Endometrial microvascular endothelial cells (primary cell): Measurements from ENCODE around the gene GABRP. TPM values are rescaled to one million over a fixed set of nuclear protein-coding genes. Genes with fewer than 3 reads are reported as not detected.

Source experiments
- in situ Hi-C: cut with HindIII; loops from 2 replicates; pipeline ENCODE4 v1.10.0; 2017; ENCODE audit warnings: low sequenced_read_pairs, low pct_unique_long_range_greater_than_20kb; ENCODE audit errors: inconsistent ontology term
- total RNA-seq: library from RNA; depleted of rRNA; stranded (reverse); fragments of >200 nt; gene quantifications from one replicate; pipeline ENCODE4 v1.2.3, GENCODE V29; 2015; ENCODE audit errors: inconsistent ontology term

The GABRP gene, protein sequence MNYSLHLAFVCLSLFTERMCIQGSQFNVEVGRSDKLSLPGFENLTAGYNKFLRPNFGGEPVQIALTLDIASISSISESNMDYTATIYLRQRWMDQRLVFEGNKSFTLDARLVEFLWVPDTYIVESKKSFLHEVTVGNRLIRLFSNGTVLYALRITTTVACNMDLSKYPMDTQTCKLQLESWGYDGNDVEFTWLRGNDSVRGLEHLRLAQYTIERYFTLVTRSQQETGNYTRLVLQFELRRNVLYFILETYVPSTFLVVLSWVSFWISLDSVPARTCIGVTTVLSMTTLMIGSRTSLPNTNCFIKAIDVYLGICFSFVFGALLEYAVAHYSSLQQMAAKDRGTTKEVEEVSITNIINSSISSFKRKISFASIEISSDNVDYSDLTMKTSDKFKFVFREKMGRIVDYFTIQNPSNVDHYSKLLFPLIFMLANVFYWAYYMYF
- not detected for total RNA-seq

DNA sequence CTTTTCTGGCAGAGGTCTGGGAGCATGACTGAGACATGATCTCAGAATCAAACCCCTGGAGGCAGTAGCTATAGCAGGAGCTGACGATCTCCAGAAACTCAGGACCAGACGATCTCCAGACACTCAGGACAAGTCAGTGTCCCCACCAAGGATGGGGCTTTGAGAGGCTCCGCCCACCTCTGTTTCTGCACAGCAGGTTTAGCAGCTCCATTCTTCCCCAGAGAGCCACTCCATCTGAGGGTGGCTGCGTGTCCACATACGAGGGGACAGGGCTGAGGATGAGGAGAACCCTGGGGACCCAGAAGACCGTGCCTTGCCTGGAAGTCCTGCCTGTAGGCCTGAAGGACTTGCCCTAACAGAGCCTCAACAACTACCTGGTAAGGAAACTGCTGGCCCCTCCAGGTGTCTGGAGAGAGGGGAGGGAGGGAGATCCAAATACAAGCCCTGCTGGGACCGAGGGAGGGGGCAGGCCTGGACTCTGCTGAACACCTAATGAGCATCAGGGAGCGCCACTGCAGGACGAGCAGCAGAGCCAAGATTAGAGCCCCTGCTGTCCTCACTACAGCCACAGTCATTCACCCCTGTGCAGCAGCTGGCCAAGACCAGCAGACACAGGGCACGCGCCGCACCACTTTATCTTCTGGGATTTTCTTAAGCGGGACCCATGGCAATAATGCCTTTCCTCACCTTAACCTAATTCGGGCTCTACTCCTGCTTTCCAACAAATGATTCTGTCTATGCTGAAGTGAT lies at the start of gene GABRP:
Gene GABRP (plus strand): TSS at position 228 of the 750 bp plus-strand sequence. CDS start 4,891 bp downstream, outside the sequence.
- in situ Hi-C loops = no loop called here

DNA sequence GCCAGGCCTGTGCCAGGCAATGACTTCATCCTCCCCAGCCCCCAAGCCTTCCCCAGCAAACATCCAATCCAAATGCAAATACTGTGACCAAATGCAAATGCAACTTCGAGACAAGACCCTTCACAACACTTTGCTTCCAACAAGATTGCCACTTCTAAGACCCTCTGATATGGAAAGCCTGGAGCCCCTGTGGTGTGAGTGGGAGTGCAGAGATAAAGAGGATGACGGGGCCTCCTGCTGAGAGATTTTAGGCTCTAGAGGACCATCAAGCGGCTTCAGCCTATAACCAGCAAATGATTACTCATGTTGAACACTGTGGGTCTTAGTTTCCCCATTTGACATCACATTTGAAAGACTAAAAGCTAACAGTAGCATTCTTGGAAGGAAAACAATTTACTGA lies 46.6 kb upstream of the GABRP start:
- in situ Hi-C loops = no loop called here

DNA sequence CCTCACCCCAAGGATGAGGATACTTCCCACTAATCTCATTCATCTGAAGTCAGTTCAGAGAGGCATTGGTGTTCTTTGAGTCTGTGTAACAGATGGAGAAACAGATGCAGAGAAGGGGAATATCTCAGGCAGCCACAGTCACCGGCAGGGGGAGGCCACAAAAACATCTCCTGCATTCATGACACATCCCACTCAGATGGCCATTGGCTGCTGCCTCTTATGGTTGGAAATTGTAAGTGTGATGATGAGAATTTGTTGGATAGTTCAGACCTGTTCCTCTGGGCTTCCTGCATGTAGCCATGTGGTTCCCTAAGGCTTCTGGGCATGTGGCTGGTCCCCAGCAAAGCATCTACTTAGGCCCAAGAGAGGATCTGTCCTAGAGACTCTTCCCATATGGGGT lies 45.9 kb upstream of the GABRP start:
- in situ Hi-C loops = no loop called here

DNA sequence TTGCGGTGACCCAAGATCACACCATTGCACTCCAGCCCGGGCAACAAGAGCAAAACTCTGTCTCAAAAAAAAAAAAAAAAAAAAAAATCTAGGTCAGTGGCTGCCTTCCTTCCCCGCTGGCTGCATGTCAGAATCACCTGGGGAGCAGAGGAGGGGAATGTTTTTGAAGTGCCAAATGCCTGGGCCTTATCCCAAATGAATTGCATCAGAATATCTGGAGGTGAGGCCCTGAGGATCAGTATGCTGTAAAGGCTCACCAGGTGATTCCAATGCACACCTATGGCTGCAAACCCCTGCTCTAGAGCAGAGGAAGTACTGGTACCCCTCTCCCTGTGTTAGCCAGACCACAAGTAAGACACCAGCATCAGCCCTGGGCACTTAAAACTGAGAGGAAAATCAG lies 44.7 kb upstream of the GABRP start:
- in situ Hi-C loops = no loop called here

DNA sequence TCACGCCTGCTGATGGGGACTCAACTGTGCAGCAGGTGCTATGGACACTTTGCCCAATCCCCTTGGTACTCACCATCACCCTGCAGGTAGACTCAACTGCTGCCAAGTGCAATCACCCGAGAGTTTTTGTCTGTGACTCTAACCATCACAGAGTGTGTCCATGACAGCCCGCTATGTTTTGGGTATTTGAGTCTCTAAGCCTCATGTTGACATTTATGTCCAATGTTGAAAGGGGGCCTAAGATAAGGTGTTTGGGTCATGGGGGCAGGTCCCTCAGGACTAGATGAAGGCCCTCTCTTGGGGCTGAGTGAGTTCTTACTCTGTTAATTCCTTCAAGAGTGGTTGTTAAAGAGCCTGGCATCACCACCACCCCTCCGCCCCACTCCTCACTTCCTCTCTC lies 44.1 kb upstream of the GABRP start:
- in situ Hi-C loops = no loop called here

DNA sequence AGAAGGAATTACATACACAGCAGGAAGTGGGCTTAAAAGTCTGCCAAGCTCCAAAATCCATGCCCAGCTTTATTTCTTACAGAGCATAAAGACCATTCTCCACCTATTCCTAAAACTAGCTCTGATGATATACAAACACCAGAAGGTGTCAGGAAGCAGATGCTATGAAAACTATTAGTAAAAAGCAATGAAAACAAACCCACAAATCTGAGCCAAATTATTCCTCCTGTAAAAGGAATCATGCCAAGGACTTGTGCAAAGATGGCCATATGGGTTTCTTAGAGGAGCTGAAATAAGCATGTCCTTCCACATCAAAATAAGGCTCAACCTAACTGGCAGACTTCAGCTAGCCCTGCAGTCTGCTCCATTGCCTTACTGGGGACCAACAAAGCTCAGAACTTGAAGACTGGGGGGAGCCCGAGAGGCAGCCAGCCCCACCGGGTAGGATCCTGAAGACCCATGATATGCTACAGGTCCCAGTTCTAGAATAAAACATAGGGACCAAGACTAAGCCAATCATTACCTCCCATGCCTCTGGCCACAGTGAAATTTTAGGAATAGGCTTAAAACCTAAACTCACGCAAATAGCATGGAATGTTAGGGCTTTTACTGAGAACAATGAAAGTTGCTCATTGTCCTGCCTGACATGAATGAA lies 42.8 kb upstream of the GABRP start:
- in situ Hi-C loops = no loop called here

DNA sequence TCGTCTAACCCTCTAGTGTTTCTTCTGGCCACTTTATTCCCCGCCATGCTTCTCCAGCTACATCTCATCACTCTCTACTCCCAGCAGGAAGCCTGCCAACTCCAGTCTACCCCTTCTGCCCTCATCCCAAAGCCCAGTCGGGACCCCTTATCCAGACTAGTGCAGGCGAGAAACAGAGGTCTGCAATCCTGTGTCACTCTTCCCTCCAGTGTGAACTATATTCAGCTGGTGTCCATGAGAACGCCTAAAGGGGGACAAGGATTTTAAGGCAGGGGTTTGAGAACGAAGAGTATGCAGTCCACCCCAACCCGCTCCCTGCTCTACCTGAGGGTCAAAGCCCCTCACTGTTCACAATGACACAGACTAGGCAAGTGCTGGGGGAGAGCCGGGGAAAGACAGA lies 41.7 kb upstream of the GABRP start:
- in situ Hi-C loops = no loop called here

DNA sequence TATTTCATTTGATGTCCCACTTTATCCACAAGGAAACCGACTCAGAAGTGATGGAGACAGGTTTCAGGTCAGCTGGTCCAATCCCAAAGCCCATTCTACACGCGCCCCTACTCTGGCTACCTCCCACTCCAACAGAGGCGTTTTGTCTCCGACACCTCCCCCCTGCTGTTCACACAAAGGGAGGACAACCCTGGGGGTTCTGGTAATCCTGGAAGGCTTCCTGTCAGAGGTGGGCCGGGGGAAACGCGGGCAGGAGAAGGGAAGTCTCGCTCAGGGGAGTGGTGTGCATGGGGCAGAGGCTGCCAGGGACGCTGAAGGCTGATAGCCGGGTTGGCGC lies 39.7 kb upstream of the GABRP start:
- in situ Hi-C loops = no loop called here

DNA sequence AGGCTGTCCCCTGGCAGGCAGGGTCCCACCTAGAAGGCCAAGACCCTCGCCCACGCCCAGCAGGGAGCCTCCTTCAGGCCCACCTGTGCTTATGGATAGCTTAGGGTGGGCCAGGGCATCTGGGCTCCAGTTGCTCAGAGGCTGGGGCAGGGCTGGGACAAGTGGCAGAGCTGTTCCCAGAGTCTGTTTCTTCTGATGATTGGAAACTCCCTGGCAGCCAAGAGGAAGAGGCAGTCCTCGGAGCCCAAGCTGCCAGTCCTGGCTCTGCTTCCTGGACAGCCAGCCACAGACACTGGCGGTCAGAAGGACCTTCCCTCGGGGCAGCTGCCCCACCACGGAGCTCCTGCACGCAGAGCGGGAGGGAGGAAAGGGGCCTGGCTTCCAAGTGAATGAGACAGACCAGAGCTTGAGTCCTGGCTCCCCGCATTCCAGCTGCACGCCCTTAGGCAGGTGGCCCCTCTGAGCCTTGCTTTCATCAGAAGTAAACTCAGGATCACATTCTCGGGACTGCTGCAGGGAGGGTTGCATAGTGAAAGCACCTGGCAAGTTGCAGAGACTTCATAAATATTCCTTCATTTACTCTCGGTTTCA lies 37.9 kb upstream of the GABRP start:
- in situ Hi-C loops = no loop called here

DNA sequence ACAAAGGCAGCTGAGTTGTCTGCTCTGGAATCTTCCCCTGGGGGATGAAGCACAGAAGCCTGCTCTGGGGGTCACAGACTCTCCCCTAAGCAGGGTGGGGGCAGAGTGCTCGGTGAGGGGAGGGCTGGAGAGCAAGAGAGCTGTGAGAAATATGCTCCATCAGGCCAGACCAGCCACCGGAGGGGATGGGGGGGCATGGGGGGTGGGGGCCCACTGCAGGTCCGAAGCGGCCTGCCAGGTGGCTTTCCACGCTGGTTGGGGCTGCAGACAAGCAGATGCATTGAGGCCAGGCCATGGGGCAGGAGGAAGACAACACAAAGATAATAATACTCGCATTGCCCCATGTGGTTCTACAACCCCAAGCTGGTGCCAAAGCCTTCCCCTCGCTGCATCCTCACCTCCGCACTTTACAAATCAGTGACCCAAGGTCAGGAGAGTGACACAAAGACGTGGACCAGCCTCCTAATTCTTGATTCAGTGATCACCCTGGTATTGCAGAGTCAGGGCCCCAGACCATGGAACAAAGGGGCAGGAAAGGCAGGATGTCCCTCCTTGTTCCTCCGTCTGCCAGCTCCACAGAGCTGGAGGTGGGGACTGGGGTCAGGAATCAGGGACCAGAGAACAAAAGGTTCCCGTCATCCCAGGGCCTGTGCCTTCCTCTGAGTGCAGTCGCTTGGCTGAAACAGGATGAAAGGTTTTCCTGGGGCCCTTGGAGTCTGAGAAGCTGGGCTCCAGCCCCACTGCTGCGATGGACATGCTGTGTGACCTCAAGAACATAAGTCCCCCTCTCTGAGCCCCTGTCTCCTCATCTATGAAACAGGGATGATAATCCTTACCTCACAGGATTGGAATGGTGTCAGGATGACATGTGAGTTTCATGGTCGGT lies 37.2 kb upstream of the GABRP start:
- in situ Hi-C loops = no loop called here

DNA sequence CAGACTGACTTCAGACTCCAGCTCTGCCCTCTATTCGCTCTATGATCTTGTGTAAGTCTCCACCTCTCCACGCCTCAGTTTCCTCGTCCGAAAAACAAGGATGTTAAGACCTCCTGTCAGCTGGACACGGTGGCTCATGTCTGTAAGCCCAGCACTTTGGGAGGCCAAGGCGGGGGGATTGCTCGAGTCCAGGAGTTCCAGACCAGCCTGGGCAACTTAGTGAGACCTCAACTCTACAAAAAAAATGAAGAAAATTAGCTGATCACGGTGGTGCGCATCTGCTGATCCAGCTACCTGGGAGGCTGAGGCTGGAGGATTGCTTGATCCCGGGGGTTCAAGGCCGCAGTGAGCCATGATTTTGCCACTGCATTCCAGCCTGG lies 36.6 kb upstream of the GABRP start:
- in situ Hi-C loops = no loop called here

DNA sequence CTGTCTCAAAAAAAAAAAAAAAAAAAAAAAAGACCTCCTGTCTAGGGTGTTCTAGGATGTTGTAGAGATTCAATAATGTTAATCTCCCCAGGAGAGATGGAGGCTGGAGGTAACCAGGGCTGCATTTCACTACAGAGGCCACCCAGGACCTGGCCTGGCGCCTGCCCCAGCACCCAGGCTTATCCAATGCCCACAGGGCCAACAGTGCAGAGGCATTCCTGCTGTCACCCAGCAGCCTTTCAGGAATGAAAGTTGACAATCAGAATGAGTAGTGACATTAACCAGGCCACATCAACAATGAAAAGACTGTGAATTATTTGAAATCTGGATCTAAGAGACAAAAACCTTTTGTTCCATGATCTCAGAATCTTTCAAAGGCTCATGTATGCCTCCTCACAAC lies 36.2 kb upstream of the GABRP start:
- in situ Hi-C loops = no loop called here

DNA sequence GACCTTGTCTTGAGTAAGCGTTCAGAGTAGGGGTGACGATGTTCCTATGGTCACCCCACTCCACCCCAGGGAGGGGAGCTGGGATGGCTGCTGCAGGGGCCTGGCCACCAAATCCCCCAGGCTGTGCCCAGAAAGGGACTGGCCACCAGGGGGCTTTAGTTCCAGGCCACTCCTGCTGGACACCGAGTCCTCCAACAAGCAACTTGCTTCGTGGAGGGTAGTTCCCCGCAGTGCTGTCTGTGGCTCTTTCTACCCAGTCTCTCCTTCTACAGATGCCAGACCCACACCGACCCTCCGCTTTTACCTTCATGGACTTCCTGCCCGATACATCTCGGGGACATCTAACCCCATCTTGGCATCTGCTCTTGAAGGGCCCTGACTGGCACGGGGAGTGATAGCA lies 35.7 kb upstream of the GABRP start:
- in situ Hi-C loops = no loop called here

DNA sequence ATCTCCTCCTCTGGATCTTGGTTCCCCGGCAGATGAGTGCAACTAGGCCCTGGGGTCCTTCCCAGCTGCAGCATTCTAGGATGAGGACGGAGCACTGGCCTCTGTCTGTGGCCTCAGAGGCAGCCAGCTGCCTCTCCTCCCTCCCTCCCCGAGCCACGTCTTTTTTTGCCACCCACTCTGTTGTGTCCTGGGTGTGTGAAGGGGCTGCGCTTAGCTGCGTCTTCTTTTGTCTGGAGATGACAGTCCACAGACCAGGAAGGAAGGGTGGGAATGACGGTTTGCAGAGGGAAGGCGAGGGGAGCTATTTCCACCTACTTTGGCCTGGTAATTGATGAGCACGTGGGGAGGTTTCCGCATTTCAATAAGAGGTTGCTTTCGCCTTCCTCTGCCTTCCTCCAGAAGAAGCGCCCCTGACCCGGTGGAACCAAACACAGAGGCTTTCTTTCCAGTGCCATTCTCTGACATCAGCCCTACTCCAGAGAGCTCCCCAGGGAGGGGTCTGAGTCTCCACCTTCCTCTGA lies 34.5 kb upstream of the GABRP start:
- in situ Hi-C loops = no loop called here

DNA sequence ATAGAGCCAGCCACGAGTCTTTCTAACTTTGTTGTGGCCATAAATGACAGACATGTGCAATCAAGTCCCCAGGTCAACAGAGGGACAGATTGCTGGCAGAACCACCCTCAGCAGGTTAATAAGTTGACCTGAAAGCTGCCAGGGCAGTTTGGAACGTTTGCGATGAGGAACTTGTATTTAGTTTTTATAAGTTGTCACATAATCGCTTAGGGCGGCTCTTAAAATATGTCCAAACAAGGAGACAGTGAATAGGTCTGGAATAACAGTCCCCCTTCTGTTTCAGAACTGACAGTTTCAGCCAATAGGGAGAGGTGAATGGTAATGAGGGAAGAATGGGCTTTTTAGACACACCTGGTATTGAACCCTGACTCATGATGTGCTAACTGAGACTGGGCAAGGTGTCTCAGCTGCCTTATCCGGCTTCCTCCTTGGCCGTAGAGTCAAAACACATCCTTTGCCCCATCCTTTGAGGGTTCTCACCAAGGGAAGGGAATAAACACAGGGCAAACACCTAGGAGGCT lies 33.6 kb upstream of the GABRP start:
- in situ Hi-C loops = no loop called here

DNA sequence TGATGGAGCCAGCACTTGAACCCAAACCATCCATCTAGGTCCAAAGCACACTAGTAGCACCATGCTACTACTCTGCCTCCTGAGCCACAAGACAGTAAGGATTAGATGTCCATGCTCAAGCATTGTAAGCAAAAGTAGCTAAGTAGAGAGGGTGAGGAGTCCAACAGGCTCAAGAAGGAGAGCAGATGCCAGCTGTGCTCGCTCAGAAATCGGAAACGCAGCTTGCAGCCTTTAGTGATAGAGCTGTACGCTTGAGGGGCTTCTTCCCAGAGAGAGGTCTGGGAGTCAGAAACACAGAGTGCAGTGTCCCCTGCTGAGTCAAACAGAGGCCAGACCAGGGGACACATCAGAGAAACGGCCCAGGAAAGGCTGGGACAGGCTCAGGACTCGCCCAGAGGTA lies 32.7 kb upstream of the GABRP start:
- in situ Hi-C loops = no loop called here

DNA sequence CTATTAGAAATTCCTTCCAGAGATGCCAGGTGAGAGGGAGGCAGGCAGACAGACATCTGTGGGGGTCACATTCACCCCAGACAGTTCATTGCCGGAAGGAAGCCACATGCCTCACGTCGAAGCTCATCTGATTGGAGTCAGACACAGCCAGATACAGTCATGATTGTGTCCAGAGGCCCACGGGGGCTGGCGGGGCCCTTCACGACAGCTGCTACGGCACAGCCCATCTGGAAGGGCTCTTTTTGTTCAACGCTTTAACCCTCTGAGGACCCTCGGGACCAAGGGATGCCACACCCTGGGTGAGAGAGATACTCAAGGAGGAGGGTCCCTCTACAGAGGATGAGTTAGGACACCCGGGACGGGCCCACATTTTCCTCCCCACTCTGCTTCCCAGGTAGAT lies 31.9 kb upstream of the GABRP start:
- in situ Hi-C loops = no loop called here
